H9 (cell line): ENCODE data around the gene RGS8. TPM values are rescaled to one million over a fixed set of nuclear protein-coding genes. Genes with fewer than 3 reads are reported as not detected.

ENCODE experiments used
- DNase-seq: peaks from one replicate; pipeline ENCODE4 v3.0.0-alpha.2; 2017
- H2AFZ ChIP-seq: one replicate; pipeline ENCODE4 v1.6.1; 2013; ENCODE audit warnings: mild to moderate bottlenecking, low read length, control low read depth, moderate library complexity
- H2AK5ac ChIP-seq: 2 replicates; pipeline ENCODE4 v1.6.1; 2013; ENCODE audit warnings: low read length, control low read depth, mixed read lengths; ENCODE audit not compliant: insufficient read length
- H2BK120ac ChIP-seq: one replicate; pipeline ENCODE4 v1.6.1; 2013; ENCODE audit warnings: low read depth, mild to moderate bottlenecking, low read length, control low read depth, inconsistent platforms; ENCODE audit not compliant: poor library complexity, severe bottlenecking
- H2BK12ac ChIP-seq: 2 replicates; pipeline ENCODE4 v1.6.1; 2013; ENCODE audit warnings: low read length, control low read depth, mixed read lengths, low read depth; ENCODE audit not compliant: insufficient read length
- H2BK15ac ChIP-seq: 2 replicates; pipeline ENCODE4 v1.6.1; 2013; ENCODE audit warnings: low read depth, low read length, control low read depth
- H2BK20ac ChIP-seq: one replicate; pipeline ENCODE4 v1.6.1; 2013; ENCODE audit warnings: low read depth, mild to moderate bottlenecking, low read length, control low read depth, inconsistent platforms; ENCODE audit not compliant: poor library complexity, severe bottlenecking
- H2BK5ac ChIP-seq: 2 replicates; pipeline ENCODE4 v1.6.1; 2013; ENCODE audit warnings: low read length, control low read depth, mixed read lengths; ENCODE audit not compliant: insufficient read length
- H3K14ac ChIP-seq: 2 replicates; pipeline ENCODE4 v1.6.1; 2013; ENCODE audit warnings: low read length, control low read depth; ENCODE audit not compliant: insufficient read depth
- H3K18ac ChIP-seq: 2 replicates; pipeline ENCODE4 v1.6.1; 2013; ENCODE audit warnings: low read depth, mild to moderate bottlenecking, mixed read lengths, low read length, control low read depth; ENCODE audit not compliant: insufficient read length
- H3K23ac ChIP-seq: 2 replicates; pipeline ENCODE4 v1.6.1; 2013; ENCODE audit warnings: low read length, control low read depth, mixed read lengths, low read depth; ENCODE audit not compliant: insufficient read length
- H3K23me2 ChIP-seq: 2 replicates; pipeline ENCODE4 v1.6.1; 2013; ENCODE audit warnings: low read depth, mild to moderate bottlenecking, mixed read lengths, low read length, control low read depth; ENCODE audit not compliant: insufficient read length, poor library complexity, severe bottlenecking
- H3K27ac ChIP-seq: 2 replicates; pipeline ENCODE4 v1.5.1; 2013; ENCODE audit warnings: low read length, control low read depth, mixed read lengths, low read depth; ENCODE audit not compliant: insufficient read length
- H3K27me3 ChIP-seq: 2 replicates; pipeline ENCODE4 v1.6.1; 2013; ENCODE audit warnings: low read length, control low read depth, inconsistent platforms; ENCODE audit not compliant: insufficient read depth
- H3K4ac ChIP-seq: 2 replicates; pipeline ENCODE4 v1.6.1; 2013; ENCODE audit warnings: low read depth, mild to moderate bottlenecking, control low read depth, inconsistent platforms, low read length, moderate library complexity
- H3K4me1 ChIP-seq: 2 replicates; pipeline ENCODE4 v1.6.1; 2013; ENCODE audit warnings: low read length, control low read depth, inconsistent platforms; ENCODE audit not compliant: insufficient read depth
- H3K4me2 ChIP-seq: 2 replicates; pipeline ENCODE4 v1.6.1; 2013; ENCODE audit warnings: low read length, control low read depth, mixed read lengths; ENCODE audit not compliant: insufficient read length, insufficient read depth
- H3K56ac ChIP-seq: 2 replicates; pipeline ENCODE4 v1.6.1; 2013; ENCODE audit warnings: low read depth, mild to moderate bottlenecking, mixed read lengths, low read length, control low read depth; ENCODE audit not compliant: insufficient read length
- H3K79me1 ChIP-seq: 2 replicates; pipeline ENCODE4 v1.6.1; 2013; ENCODE audit warnings: low read depth, mild to moderate bottlenecking, moderate library complexity, low read length, control low read depth, inconsistent platforms; ENCODE audit not compliant: insufficient read depth, poor library complexity, severe bottlenecking
- H3K79me2 ChIP-seq: 2 replicates; pipeline ENCODE4 v1.6.1; 2013; ENCODE audit warnings: low read length, control low read depth, inconsistent platforms; ENCODE audit not compliant: insufficient read depth
- H3K9ac ChIP-seq: 2 replicates; pipeline ENCODE4 v1.6.1; 2013; ENCODE audit warnings: low read length, control low read depth, mixed read lengths; ENCODE audit not compliant: insufficient read length; ENCODE audit errors: extremely low read depth
- H3K9me3 ChIP-seq: one replicate; pipeline ENCODE4 v1.6.1; 2013; ENCODE audit warnings: low read depth, low read length, inconsistent platforms; ENCODE audit not compliant: control insufficient read depth
- H3T11ph ChIP-seq: one replicate; pipeline ENCODE4 v1.6.1; 2013; ENCODE audit warnings: mild to moderate bottlenecking, low read length, control low read depth, inconsistent platforms
- H4K20me1 ChIP-seq: one replicate; pipeline ENCODE4 v1.6.1; 2013; ENCODE audit not compliant: control insufficient read depth, insufficient read length, insufficient read depth
- H4K5ac ChIP-seq: 2 replicates; pipeline ENCODE4 v1.6.1; 2013; ENCODE audit warnings: low read depth, mild to moderate bottlenecking, mixed read lengths, low read length, control low read depth; ENCODE audit not compliant: insufficient read length
- H4K8ac ChIP-seq: replicated peaks from 2 replicates; pipeline ENCODE4 v1.6.1; 2013; ENCODE audit warnings: low read length, control low read depth, mixed read lengths, low read depth; ENCODE audit not compliant: insufficient read length
- H4K91ac ChIP-seq: 2 replicates; pipeline ENCODE4 v1.6.1; 2013; ENCODE audit warnings: low read depth, mild to moderate bottlenecking, moderate library complexity, mixed read lengths, low read length, control low read depth; ENCODE audit not compliant: insufficient read length
- H3K27ac Mint-ChIP-seq, 3 experiments: 2 replicates in 2 of 3; 3 replicates in 1 of 3; pipeline ENCODE4 v1.8.0; 2020 to 2021; ENCODE audit warnings: mixed read lengths in 3 of 3, mild to moderate bottlenecking in 1 of 3, moderate library complexity in 1 of 3
- H3K27me3 Mint-ChIP-seq: 2 replicates; pipeline ENCODE4 v1.8.0; 2021; ENCODE audit warnings: low read depth, mild to moderate bottlenecking, moderate library complexity, mixed read lengths
- H3K36me3 Mint-ChIP-seq, 3 experiments: 2 replicates in 2 of 3; 3 replicates in 1 of 3; pipeline ENCODE4 v1.8.0; 2020 to 2021; ENCODE audit warnings: low read depth in 3 of 3, mixed read lengths in 3 of 3; ENCODE audit not compliant: insufficient read depth in 1 of 3
- H3K4me1 Mint-ChIP-seq, 2 experiments: 2 replicates each; pipeline ENCODE4 v1.8.0; 2020; ENCODE audit warnings: mixed read lengths in 2 of 2
- H3K4me3 Mint-ChIP-seq, 2 experiments: 2 replicates in 1 of 2; 3 replicates in 1 of 2; pipeline ENCODE4 v1.8.0; 2020 to 2021; ENCODE audit warnings: mild to moderate bottlenecking in 2 of 2, mixed read lengths in 2 of 2, moderate library complexity in 1 of 2
- H3K9me3 Mint-ChIP-seq, 2 experiments: 2 replicates in 1 of 2; 3 replicates in 1 of 2; pipeline ENCODE4 v1.8.0; 2020; ENCODE audit warnings: mild to moderate bottlenecking in 2 of 2, mixed read lengths in 2 of 2, moderate library complexity in 1 of 2
- CTCF ChIP-seq: fragments of 200-600 bp; sonication (generic); conservative IDR thresholded peaks from 3 replicates; pipeline ENCODE4 v1.8.0; 2021; ENCODE audit warnings: antibody characterized with exemption, mild to moderate bottlenecking
- WGBS: extraction: QIAGEN DNeasy Blood & Tissue Kit; methylation state at CpG from one replicate; pipeline ENCODE4 v1.1.7; 2013; ENCODE audit warnings: missing lambda C conversion rate, low lambda C conversion rate, mixed read lengths; ENCODE audit not compliant: insufficient read length; ENCODE audit errors: extremely low coverage; 5-methylcytosine and 5-hydroxymethylcytosine counted together
- total RNA-seq: library from RNA; stranded (reverse); gene quantifications from 2 replicates; pipeline ENCODE4 v1.2.1, GENCODE V29; 2021

Gene RGS8
- total RNA-seq, 1 experiment from 2014 or later = not detected

- no peak overlapping the region for H4K5ac ChIP-seq
- H4K20me1 ChIP-seq = no peaks in the 10 kb centered on the region
- Mint-ChIP-seq H3K9me3 (no peaks in the 10 kb centered on the region), H3K27ac (no peak overlapping the region), H3K4me1 (peaks cover 8 to 9% of the 10 kb centered on the region in 2 experiments), H3K36me3 (no peaks in the 10 kb centered on the region), H3K27me3 (peaks cover 2% of the 10 kb centered on the region; the same call in 1 of the 2 replicates), H3K4me3 (no peak overlapping the region)
- no peak overlapping the region for H2AFZ ChIP-seq
- no peak overlapping the region for H2BK20ac ChIP-seq
- no peak overlapping the region for H3K18ac ChIP-seq
- H2AK5ac ChIP-seq = no peak overlapping the region
- no peaks in the 10 kb centered on the region for H3K79me2 ChIP-seq
- H4K91ac ChIP-seq = no peak overlapping the region
- no peak overlapping the region for H2BK120ac ChIP-seq
- no peaks in the 10 kb centered on the region for H3K9me3 ChIP-seq
- no peak overlapping the region for H2BK5ac ChIP-seq
- H3K4ac ChIP-seq = no peak overlapping the region
- no peak overlapping the region for H2BK12ac ChIP-seq
- no peak for DNase-seq
- no peaks in the 10 kb centered on the region for H3K79me1 ChIP-seq
- no peak overlapping the region for H3T11ph ChIP-seq
- no peaks in the 10 kb centered on the region for H3K4me1 ChIP-seq
- H3K14ac ChIP-seq = no peak overlapping the region
- no peak overlapping the region for H4K8ac ChIP-seq
- no peak overlapping the region for H3K9ac ChIP-seq
- H3K27me3 ChIP-seq = no peaks in the 10 kb centered on the region
- no peak overlapping the region for H3K23ac ChIP-seq
- no peak overlapping the region for H2BK15ac ChIP-seq
- H3K4me2 ChIP-seq = no peak overlapping the region
- H3K23me2 ChIP-seq = no peaks in the 10 kb centered on the region
- no peak for TF ChIP-seq CTCF
- H3K56ac ChIP-seq = no peak overlapping the region
- WGBS = no CpG with 5 or more reads among the region's 2 CpGs
- no peak overlapping the region for H3K27ac ChIP-seq
These were observed 30.2 kb upstream of the RGS8 start for GRCh38 chr1:182714546-182714945.
